H7 (cell line): Measurements from ENCODE around the gene SPDYC. TPM values are rescaled to one million over a fixed set of nuclear protein-coding genes. Genes with fewer than 3 reads are reported as not detected.
"Not testable (repeated sequence)": the region's sequence is repeated elsewhere in the genome, so short reads cannot be mapped to it uniquely, and the experiment has no call there.

Source experiments
- DNase-seq: peaks from one replicate; pipeline ENCODE4 v3.0.0; 2012
- H3K27me3 ChIP-seq: 2 replicates; pipeline ENCODE4 v1.6.0; 2011; ENCODE audit warnings: mild to moderate bottlenecking, low read length; ENCODE audit not compliant: control insufficient read depth, insufficient read depth
- H3K36me3 ChIP-seq: replicated peaks from 2 replicates; pipeline ENCODE4 v1.5.1; 2011; ENCODE audit warnings: low read length; ENCODE audit not compliant: control insufficient read depth, insufficient read depth
- H3K4me3 ChIP-seq: 2 replicates; pipeline ENCODE4 v1.5.1; 2011; ENCODE audit warnings: low read depth, mild to moderate bottlenecking, control low read depth, low read length, moderate library complexity; ENCODE audit not compliant: insufficient read depth
- total RNA-seq: library from RNA; depleted of rRNA; stranded (reverse); fragments of >200 nt; shearing (Covaris generic); gene quantifications from 2 replicates; pipeline ENCODE4 v1.2.3, GENCODE V29; 2014

Gene SPDYC
- total RNA-seq, 1 experiment from 2014 or later: 2.0 TPM

DNA sequence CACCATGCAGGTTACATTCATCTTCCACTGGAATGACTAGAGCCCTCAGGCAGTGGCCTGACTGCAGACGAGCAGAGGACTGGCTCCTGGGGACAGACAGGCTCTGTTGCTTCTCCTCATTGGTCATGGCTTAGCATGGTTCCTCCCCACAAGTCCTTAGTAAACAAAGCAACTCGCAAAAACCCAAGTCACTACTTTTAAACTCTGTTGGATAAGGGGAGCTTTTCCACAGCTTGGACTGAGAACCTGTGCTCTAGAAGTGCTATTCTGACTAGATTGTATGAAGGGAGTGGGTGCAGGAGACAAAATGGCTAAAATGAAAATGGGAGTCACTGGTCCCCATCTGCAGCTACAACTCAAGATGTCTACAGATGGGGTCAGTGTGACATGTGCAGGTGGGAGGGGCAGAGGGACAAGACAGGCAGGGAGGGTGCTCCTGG lies 4.6 kb downstream of the SPDYC start:
- not testable (repeated sequence) for H3K4me3 ChIP-seq, H3K36me3 ChIP-seq, DNase-seq, H3K27me3 ChIP-seq

DNA sequence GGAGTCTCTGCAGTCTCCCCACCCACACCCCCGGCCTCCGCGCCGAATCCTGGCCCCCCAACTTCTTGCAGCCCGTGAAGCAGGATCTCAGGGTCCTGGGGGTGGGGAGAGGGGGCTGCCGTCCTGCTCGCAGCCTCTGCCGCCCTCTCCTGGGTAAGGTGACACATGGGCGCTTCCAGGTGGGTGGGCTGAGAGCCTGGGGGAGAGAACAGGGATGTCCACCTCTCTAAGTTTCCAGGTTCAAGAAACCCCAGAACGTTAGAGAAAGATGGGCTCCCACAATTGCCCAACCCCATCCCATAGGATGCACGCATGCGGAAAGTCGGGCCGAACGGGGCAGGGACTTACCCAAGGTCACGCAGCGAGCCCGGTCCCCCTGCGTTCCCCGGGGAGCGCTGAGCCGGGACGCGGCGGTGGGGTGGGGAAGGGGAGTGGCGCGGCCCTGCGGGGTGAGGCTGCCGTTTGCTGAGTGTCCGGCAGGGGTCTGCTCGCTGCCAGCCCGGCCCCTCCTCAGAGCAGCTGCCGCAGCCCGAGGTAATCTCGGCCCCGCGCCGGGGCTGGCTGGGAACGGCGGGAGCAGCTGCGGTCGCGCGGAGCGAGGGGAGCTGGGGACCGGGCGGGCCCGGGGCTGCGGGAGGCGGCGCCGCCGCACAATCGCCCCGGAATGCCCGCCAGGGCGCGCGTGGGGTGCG lies 11.0 kb downstream of the SPDYC start:
- H3K27me3 ChIP-seq: no peaks in the 10 kb centered on the region
- DNase-seq: peak; percentile 95
- H3K36me3 ChIP-seq: peaks cover under 1% of the 10 kb centered on the region; the same call in 1 of the 2 replicates
- H3K4me3 ChIP-seq: peak overlapping the region; percentile 87

DNA sequence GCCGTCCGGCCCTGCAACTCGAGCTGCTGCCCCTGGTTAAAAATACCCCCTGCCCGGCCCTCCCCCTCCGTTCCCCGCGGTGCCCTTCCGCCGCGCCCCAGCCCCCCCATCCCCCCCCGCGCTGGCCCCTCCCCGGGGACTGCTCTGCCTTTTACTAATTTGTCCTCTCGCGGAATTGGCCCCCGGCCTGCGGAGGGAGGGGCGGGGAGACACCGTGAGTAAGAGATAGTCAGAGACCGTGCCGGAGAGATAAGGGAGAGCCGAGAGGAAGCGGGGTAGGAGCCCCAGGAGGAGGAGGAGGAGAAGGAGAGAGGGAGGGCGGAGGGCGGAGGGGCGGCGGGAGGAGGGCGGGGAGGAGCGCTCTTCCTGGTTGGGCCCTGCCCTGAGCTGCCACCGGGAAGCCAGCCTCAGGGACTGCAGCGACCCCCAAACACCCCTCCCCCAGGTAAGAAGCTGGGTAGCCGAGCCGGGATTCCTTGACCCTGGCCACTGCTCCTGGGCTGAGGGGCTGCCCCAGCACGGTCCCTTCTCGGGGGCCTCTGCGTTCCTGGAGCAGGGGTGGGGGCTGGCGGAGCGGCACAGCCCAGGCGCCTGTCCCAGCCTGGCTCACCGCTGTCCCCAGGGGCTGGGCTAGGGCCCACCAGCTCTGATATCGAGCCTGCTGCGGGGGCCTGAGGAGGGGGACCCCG lies 11.7 kb downstream of the SPDYC start, which contains the start of gene CAPN1:
Gene CAPN1, plus strand, starts transcription at position 360 of the 689 bp plus-strand sequence. CDS start 774 bp downstream, outside the sequence.
- Histone ChIP-seq H3K4me3 (peak within 1 kb of the TSS; percentile 87), H3K36me3 (peaks cover 7% of the 10 kb centered on the region), H3K27me3 (no peaks in the 10 kb centered on the region)
- DNase-seq: peak; percentile 92

DNA sequence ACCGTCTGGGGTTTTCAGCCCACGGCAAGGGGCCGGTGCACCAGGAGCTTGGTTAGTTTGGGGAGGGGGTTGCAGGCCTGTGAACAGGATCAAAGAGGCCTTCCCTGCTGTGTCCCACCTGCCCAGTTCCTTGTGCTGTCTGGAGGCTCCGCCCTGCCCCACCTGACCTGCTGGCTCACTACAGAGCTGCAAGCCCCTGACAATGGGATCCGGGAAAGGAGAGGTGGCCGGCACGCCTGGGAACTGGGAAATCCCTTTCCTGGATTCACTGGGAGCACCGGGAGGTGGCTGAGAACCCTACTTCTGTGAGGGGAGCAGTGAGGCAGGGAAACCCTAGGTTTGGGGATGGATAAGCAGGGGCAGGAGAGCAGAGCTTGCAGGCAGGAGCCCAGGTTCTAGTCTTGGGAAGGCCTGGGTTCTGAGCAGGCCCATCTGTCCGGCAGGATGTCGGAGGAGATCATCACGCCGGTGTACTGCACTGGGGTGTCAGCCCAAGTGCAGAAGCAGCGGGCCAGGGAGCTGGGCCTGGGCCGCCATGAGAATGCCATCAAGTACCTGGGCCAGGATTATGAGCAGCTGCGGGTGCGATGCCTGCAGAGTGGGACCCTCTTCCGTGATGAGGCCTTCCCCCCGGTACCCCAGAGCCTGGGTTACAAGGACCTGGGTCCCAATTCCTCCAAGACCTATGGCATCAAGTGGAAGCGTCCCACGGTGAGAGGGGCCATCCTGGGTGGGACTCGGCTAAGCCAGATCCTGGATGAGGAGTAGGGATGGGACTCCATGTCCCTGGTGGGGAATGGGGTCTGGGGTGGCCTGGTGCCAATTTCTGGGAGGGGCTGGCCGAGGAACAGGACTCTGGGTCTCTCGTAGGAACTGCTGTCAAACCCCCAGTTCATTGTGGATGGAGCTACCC lies 12.5 kb downstream of the SPDYC start:
- Histone ChIP-seq H3K36me3 (peaks cover 11% of the 10 kb centered on the region), H3K4me3 (peak overlapping the region; percentile 87), H3K27me3 (no peaks in the 10 kb centered on the region)
- DNase-seq: peak; percentile 89

DNA sequence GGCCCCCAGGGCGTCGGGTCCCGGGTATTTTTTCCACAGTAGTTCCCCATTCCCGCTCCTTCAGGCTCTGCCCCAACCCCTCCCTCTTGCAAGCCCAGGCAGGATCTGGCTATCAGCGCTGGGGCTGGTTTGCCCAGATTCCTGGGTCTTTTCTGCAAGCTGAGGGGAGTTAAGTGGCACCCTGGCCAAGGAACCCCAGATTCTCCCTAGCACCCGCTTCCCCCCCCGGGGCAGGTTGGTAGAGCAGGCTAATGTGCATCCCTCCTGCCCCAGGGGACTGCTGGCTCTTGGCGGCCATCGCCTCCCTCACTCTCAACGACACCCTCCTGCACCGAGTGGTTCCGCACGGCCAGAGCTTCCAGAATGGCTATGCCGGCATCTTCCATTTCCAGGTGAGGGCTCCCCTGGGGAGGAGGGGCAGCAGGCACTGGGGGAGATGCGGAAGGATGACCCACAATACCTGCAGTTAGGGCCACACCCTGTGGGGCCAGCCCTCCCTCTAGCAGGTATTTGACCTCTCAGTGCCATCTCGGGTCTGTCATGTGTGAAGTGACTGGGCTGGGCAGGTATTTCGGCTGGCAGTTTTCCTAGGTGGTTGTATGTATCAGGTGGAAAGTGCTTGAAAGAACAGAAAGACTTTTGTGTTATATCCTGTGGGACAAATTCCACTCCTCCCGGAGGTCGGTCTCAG lies 13.3 kb downstream of the SPDYC start:
- H3K27me3 ChIP-seq: no peaks in the 10 kb centered on the region
- peak; percentile 50 for DNase-seq
- H3K4me3 ChIP-seq: peak overlapping the region; percentile 87
- H3K36me3 ChIP-seq: peaks cover 16% of the 10 kb centered on the region

DNA sequence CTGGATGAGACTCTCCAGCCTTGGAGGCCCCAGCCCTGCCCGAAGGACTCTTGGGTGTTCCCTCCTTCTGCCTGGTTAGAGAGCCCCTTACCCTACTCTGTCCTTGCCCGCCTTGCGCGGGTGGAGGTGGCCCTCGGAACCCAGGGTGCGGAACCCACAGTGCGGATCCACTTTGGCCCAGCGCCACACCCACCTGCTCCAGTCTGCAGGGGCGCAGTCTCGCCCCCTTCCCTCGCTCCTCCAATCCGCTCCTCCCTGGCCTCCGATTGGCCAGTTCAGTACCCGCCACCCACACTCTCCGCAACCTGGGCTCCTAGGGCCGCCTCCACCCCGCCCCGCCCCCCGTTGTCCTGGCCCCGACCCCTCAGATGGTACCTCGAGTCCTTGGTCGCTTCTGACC lies 14.1 kb downstream of the SPDYC start:
- peak; percentile 95 for DNase-seq
- H3K27me3 ChIP-seq: no peaks in the 10 kb centered on the region
- no peak overlapping the region for H3K4me3 ChIP-seq
- peaks cover 24% of the 10 kb centered on the region for H3K36me3 ChIP-seq

DNA sequence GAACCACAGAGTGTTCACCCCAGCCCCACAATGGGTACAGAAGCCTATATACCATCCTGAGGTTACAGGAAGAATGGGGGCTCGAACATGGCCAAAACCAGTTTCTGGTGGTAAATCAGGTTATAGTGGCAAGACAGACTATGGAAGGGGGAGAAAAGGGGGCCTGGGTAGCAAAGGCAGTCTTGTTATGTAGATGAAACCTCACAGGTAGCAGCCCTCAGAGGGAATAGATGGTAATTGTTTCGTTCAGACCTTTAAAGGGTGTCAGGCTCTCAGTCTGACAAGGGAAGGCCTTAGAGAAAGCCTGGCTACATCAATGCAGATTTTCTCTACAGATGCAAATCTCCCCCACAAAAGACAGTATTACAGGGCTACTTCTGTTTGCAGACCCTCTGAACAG lies 15.1 kb downstream of the SPDYC start:
- H3K36me3 ChIP-seq: peaks cover 34% of the 10 kb centered on the region
- no peak overlapping the region for H3K4me3 ChIP-seq
- no peaks in the 10 kb centered on the region for H3K27me3 ChIP-seq
- DNase-seq: peak; percentile 66

DNA sequence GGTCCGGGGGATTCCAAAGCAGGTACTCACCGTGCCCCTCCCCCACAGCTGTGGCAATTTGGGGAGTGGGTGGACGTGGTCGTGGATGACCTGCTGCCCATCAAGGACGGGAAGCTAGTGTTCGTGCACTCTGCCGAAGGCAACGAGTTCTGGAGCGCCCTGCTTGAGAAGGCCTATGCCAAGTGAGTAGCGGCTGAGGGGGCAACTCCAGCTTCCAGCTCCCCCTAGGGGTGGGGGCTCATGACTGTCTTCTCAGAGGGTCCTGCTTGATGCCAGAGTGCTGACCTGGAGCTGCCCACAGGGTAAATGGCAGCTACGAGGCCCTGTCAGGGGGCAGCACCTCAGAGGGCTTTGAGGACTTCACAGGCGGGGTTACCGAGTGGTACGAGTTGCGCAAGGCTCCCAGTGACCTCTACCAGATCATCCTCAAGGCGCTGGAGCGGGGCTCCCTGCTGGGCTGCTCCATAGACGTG lies 15.9 kb downstream of the SPDYC start:
- H3K27me3 ChIP-seq: no peaks in the 10 kb centered on the region
- peaks cover 36% of the 10 kb centered on the region for H3K36me3 ChIP-seq
- DNase-seq: peak; percentile 66
- H3K4me3 ChIP-seq: no peak overlapping the region

DNA sequence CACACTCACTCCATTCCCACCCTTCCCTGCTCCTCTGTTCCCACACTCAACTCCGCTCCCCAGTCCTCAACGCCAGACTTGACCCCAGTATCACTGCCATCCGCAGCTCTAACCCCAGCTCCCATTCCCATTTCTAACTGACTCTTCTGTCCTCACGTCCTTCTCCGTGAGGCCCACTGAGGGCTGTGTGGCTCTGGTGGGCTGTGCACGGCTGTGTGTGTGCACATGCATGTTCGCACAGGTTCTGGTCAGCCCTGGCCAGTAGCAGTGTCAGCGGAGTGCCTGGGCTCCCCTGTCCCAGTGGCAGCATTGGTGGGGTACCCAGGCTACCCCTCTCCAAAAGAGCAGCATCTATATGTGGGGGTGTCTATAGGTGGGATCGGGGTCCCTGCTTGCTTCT lies 16.7 kb downstream of the SPDYC start:
- H3K4me3 ChIP-seq: no peak overlapping the region
- no peaks in the 10 kb centered on the region for H3K27me3 ChIP-seq
- peaks cover 36% of the 10 kb centered on the region for H3K36me3 ChIP-seq
- DNase-seq: no peak

DNA sequence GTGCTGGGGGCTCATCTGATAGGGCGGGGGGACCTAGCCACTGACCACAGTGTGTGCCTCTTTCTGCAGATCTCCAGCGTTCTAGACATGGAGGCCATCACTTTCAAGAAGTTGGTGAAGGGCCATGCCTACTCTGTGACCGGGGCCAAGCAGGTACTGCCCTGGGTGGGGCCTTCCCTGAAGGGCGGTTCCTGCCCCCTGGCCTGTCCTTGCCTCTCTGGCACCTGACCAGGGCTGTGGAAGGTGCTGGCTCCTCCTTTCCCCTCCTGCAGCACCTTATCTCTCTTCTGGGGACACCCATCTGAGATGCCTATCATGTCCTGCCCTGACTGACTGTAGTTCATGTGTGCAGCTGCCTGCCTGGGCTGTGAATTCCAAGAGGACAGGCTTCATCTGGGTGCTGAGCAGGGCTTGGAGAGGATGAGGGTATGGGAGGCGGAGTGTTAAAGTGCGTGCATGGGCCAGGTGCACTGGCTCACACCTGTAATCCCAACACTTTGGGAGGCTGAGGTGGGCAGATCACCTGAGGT lies 17.2 kb downstream of the SPDYC start:
- H3K4me3 ChIP-seq: no peak overlapping the region
- H3K36me3 ChIP-seq: peaks cover 36% of the 10 kb centered on the region
- H3K27me3 ChIP-seq: no peaks in the 10 kb centered on the region
- DNase-seq: no peak

DNA sequence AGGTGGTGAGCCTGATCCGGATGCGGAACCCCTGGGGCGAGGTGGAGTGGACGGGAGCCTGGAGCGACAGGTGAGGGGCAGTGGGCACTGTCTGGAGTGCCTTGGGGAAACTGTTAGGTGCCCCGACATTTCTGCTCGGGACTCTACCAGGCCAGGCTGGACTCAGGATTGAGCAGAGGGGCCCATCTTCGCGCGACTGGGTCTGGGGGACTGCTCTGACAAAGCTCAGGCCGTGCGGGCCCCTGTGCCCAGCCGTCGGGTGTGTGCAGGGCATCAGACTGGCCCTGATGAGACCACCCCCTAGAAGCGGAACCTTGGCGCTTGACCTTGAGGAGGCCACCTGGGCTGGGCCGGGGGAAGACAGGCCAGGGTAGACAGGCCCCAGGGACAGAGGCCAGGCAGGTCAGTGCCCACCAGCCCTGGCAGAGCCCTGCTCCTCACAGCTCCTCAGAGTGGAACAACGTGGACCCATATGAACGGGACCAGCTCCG lies 18.0 kb downstream of the SPDYC start:
- H3K36me3 ChIP-seq: peaks cover 36% of the 10 kb centered on the region
- DNase-seq: no peak
- H3K4me3 ChIP-seq: no peak overlapping the region
- no peaks in the 10 kb centered on the region for H3K27me3 ChIP-seq

DNA sequence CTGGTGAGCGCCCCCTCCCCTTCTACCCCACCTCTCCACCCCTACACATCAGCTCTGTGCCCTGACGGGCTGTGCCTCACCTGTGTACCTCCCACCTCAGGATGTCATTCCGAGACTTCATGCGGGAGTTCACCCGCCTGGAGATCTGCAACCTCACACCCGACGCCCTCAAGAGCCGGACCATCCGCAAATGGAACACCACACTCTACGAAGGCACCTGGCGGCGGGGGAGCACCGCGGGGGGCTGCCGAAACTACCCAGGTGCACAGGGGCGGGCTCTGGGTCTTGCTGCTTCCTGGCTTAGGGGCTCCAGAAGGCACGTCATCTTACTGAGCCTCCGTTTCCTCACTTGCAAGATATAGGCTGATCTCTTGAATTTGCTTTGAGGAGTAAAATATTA lies 18.5 kb downstream of the SPDYC start:
- DNase-seq: peak; percentile 26
- H3K27me3 ChIP-seq: no peaks in the 10 kb centered on the region
- H3K36me3 ChIP-seq: peaks cover 36% of the 10 kb centered on the region
- no peak overlapping the region for H3K4me3 ChIP-seq

DNA sequence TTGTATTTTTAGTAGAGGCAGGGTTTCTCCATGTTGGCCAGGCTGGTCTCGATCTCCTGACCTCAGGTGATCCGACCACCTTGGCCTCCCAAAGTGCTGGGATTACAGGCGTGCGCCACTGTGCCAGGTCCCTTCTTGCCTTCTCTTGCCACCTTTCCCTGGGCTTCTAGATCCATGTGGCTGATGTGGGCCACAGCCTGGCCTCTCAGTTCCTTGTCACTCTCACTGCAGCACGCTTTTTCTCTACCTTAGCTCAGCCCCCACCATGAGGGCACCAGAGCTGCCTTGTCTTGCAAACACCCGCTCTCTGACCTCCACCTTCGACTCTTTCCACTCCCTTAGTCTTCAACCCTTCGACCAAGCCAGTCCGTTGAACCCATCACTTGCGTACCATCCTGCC lies 19.2 kb downstream of the SPDYC start:
- no peak for DNase-seq
- Histone ChIP-seq H3K27me3 (no peaks in the 10 kb centered on the region), H3K36me3 (peaks cover 36% of the 10 kb centered on the region), H3K4me3 (no peak overlapping the region)
